HG03469 (cell line): Measurements from ENCODE around the gene SLC45A2.
"Not testable (repeated sequence)": the region's sequence is repeated elsewhere in the genome, so short reads cannot be mapped to it uniquely, and the experiment has no call there.

Experiments used
- ATAC-seq: cut with Tn5 transposase; IDR thresholded peaks from one replicate; pipeline ENCODE4 v1.9.1; 2021; ENCODE audit warnings: mild to moderate bottlenecking, moderate library complexity, moderate number of reproducible peaks; ENCODE audit not compliant: unreplicated experiment

The SLC45A2 gene, protein sequence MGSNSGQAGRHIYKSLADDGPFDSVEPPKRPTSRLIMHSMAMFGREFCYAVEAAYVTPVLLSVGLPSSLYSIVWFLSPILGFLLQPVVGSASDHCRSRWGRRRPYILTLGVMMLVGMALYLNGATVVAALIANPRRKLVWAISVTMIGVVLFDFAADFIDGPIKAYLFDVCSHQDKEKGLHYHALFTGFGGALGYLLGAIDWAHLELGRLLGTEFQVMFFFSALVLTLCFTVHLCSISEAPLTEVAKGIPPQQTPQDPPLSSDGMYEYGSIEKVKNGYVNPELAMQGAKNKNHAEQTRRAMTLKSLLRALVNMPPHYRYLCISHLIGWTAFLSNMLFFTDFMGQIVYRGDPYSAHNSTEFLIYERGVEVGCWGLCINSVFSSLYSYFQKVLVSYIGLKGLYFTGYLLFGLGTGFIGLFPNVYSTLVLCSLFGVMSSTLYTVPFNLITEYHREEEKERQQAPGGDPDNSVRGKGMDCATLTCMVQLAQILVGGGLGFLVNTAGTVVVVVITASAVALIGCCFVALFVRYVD

DNA sequence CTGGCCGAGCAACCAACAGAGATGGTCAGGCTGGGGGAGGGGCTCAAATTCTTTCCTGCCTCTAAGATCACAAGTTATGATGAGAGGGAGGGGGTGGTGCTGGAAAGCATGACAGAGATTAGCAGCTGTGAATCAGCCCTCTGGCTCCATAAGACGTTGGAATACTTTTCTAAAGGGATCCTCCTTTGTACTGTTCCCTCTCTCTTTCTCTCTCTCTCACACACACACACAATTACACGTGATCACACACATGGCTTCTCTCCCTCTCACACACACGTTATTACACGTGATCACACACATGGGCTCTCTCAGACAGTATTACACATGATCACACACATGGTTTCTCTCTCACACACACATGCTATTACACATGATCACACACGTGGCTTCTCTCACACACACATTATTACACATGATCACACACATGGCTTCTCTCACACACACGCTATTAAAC, at the start of gene SLC45A2:
SLC45A2 (minus strand) TSS at position 23 of the 454 bp plus-strand sequence. CDS start 110 bp downstream, outside the sequence.
- ATAC-seq = no peak

DNA sequence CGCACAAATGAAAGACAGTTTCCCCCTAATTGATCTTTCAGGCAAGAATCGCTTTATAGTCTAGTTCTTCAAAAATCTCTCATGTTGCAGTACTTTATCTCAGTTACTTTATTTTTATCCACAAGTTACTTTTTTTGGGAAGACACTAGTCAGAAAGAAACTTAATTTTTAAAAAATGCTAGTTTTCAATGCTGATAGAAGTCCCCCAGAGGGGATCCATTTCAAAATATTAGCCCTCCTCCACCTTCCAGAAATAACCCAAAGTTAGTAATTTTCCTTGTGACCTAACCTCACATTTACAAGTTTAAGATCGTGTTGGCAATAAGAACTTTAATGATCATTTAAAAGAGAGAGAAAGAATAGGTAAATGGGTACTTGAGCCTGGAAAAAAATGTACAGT, 47.5 kb upstream of the SLC45A2 start:
- no peak for ATAC-seq

DNA sequence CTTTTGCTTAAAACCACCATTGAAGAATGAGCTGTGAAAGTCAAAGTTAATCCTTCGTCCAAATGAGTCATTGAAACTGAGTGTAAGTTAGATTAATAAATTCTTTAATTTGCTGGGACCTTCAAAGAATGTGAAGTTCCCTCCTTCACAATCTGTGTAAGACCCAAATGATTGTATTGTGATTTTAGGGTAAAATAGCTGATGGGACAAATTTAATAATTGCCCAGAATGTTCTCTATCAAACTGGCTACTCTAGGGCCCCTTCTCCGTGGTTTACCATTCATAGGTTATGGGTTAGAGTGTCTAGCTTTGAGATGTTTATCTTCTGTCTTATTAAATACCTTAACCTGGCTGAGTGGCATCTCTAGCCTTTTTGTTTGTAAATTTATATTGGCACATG, 46.6 kb upstream of the SLC45A2 start:
- no peak for ATAC-seq

DNA sequence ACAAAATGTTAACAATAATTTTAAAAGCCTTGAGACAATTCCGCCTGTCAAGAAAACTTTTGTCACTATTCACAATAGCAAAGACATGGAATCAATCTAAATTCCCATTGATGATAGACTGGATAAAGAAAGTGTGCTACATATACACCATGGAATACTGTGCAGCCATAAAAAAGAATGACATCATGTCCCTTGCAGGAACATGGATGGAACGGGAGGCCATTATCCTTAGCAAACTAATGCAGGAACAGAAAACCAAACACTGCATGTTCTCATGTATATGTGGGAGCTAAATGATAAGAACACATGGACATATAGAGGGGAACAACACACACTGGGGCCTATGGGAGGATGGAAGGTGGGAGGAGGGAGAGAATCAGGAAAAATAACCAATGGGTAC, 46.1 kb upstream of the SLC45A2 start:
- ATAC-seq = not testable (repeated sequence)

DNA sequence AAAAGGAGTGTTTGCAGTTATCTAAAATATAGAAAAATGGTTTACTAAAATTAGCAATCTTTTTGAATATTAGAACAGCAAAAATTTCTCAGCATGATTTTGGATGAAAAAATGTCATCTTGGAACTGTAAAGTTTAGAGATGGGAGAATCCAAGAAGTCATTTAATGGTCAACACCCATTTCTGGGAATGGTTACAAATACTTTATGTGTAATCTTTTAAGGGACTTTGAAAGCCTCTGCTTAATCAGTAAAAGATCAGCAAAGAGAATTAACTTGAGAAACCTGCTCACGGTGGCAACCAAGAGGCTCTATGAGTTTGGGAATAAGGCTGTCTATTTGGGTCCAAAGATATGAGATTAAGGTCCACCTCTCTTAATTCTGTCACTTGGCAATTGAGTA, 45.6 kb upstream of the SLC45A2 start:
- ATAC-seq = no peak

DNA sequence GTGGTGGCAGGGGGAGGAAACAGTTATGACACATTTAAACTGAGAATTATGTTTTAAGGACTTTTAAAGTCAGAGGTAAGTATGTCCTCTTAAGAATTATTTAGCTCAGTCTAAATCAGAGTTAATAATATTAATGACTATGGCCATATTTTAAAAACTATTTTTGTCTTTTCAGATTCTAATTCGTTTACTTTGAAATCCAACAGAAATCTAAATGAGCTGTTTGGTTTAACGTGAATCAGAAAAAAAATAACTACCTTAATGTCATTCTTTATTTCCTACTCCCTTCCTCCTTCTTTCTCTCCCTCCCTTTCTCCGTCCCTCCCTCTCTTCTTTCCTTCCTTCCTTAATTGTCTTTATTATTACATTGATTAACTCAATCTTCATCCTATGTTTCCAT, 43.9 kb upstream of the SLC45A2 start:
- ATAC-seq = no peak

DNA sequence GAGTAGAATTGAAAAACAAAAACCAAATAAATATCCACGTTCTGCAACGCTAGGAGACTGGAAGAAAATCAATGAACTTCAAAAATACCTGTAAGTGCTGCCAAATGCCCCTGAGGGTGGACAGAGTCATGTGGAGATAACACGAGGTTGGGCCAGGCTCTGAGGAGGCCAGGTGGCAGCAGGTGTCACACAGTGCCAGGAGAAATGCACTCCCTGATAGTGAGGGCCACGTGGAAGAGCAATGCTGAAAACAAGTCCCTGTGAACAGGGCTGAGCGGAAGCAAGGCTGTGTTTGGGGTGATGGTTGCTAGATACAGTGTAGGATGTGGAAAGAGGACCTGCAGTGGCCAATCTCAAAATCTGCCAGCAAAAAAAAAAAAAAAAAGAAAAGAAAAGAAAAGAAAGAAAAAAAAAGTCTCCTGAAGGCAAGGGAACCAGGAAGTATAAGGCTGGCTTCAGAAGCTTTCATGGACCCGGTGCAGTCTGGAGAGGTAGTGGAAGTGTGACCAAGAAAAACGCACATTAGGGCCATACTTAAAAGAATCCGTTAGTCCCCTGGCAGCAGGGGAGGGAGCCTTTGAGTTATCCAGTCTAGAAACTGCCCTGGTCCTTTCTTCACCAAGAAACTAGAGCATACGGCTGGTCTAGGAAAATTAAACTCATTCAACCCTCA, 41.7 kb upstream of the SLC45A2 start:
- no peak for ATAC-seq

DNA sequence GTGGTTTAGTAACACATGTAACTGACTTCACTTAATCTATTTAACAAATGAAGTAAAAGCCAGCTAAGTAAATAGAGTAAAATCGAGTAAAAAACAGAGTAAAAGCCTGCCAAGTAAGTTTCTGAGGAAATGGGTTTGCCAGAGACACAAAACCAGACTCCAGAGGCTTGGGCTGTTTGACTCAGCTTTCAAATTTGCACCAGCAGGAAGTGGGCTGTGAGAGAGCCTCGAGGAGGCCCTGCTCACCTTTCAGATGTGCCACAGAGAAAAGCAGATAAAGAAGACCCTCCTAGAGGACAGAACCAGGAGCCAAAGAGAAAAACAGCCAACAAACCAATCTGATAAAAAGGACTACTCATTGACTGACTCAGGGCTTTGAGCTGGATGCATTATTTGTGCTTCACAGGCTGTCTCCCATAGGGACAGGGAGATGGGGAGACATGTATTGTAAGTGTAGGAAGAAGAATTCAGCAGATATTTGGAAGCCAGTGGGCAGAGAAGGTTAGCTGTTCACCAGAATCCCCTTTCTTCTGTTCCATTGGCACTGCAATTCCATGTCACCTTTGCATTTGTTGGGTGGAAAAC, 37.7 kb upstream of the SLC45A2 start:
- ATAC-seq = peak; percentile 73

DNA sequence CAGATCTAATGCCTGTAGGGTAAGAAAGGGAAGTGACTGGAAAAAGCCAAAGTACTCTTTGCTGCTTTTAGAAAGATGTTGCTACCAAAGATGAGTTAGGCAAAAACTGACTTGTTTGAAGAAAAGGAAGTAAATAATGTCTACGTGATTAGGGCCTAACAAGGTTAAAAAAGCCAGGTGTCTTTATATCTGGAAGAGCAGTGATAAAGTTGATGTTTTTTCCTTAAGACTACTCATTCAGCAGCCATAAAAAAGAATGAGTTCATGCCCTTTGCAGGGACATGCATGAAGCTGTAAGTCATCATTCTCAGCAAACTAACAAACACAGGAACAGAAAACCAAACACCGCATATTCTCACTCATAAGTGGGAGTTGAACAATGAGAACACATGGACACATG, 36.8 kb upstream of the SLC45A2 start:
- ATAC-seq = no peak

DNA sequence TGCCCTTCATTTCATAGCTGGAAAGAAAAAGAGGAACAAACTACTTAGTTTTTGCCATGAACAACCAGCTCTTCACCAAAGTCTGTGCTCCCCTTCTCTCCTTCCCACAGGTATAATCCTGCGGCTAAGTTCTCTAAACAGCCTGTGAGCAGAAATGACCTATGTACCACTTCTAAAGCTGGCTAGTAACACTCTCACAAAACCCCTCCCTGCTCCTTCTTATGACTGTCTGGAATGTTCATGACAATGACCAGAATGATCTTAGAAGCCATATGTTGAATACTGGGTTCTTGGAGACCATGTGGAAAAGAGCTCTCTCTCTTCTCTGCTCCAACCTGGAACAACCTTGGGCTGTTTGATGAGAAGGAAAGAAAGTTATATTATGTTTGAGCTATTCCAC, 36.2 kb upstream of the SLC45A2 start:
- no peak for ATAC-seq

DNA sequence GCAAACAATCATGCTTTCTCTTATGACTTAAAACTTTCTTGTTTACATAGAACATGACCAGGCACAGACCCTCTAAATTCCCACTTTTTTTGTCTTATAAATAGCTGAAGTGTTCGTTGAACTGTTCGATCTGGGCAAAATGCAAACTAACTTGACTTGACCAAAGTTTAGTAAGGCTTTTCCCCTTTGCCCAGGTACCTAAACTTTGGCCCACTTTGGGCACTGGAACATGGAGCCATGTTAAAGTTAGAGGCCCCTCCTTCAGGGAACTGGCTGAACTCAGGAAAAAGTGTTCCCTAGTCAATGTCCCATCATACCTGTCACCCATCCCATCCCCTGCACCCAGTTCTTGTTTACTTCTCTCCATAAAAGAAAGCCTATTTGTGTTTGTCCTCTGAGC, 32.8 kb upstream of the SLC45A2 start:
- no peak for ATAC-seq

DNA sequence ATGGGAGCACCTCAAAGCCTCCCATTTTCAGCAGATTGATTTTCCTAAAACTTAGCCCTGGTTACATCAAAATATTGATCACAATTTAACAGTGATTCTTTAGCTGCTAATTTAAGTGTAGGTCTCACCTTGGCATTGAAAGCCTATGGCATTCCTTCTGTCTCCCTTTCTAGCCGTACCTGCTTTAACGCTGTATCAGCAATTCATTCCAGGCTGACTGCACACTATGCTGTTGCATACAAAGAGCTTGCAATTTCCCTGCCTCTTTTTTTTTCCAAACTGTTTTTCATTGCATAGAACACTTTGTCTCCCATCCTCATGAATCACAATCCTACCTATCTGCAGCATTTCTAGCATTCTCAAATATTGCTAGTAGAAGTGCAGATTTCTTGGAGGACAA, 32.3 kb upstream of the SLC45A2 start:
- ATAC-seq = no peak

DNA sequence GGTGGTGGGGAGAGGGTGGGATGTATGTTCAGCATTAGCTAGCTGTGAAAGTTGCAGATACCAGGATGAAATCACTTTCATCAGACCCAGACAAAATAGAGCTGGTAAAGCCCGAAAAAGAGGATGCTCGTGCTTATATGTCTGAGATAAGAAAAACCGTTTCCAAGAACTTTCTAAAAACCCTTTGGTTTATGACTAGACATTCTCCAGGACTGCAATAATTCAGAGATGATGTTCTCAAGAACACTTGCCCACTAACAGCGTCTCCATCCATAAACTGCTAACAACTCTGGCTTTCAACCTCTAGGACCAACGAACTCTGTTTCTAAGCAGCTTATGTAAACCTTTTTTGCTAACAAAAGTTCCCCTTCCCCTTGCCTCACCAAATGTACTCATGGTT, 31.7 kb upstream of the SLC45A2 start:
- no peak for ATAC-seq

DNA sequence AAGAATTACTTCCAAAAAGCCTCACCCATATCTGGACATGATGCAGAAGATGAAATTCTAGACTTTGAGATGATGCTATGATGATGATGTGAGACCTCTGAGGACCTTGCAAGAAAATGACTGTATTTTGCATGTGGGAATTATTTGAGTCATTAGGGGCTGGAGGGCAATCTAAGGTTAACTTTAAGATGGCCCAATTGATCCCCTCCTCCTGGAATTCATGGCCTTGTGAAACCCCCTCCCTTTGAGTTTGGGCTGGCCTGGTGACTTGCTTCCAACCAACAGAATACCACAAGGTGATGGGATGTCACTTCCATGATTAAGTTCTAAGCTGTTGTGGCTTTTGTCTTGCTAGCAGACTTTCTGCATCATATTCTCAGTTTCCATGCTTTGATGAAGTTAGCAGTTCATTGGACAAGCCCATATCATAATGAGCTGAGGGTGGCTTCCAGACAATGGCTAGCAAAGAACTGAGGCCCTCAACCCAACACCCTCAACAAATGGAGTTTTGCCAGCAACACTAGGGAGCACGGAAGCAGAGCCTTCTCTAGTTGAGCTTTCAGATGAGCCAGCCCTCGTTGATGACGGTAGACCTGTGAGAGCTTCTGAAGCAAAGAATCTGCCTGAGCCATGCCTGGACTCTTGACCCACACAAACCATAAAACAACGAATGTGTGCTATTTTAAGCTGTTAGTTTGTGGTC, 30.8 kb upstream of the SLC45A2 start:
- no peak for ATAC-seq

DNA sequence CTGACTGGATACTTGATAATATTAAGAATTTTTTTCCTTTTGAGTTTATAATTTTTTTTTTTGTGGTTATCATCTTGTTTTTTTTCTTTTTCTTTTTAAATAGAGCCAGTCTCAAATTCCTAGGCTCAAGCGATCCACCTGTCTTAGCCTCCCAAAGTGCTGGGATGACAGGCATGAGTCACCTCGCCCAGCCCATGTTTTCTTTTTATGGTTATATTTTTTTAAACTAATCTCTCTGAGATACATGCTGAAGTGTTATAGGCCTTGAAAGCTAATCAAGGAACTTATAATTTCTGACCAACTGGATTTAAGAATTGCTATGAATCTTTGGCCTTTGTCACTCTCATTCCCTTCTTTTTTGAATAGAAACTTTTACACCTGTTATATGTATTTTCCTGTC, 30.1 kb upstream of the SLC45A2 start:
- ATAC-seq = no peak

DNA sequence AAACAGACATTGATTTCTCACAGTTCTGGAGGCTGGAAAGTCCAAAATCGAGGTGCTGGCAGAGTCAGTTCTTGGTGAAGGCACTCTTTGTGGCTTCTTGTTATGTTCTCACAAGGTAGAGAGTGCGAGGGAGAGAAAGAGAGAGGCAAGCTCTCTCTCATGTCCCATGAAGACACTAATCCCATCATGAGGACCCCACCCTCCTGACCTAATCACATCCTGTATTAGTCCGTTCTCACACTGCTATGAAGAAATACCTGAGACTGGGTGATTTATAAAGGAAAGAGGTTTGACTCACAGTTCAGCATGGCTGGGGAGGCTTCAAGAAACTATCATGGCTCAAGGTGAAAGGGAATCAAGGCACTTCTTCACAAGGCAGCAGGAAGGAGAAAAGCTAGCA, 29.1 kb upstream of the SLC45A2 start:
- ATAC-seq = no peak

DNA sequence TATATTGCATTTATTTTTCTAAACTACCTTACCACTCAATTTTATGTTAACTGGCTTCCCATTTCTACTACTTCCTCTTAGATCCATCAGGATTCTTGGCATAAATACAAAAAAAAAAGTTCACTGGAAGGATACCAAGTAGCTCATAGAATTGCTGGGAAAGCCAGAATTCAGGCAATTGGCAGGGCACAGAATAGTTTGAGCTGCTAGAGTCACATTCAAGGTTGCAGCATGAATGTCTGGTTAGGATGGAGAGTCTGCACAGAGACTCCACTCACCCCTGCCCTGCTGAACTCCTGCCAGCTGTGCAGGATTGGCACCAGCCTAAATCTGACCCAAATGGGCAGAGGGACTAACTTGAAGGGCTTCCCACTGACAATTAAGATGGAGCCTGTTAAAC, 28.3 kb upstream of the SLC45A2 start:
- ATAC-seq = no peak

DNA sequence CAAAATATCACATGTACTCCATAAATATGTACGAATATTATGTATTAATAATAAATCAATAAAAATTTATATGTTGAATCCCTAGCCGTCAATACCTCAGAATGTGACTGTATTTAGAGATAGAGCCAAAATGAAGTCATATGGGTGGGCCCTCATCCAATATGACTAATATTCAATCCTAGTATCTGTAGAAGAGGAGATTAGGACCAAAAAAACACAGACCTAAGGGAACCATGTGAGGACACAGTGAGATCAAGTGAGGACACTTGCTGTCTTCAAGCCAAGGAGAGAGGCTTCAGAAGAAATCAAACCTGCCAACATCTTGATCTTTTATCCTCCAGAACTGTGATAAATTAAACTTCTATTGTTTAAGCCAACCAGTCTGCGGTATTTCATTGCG, 27.0 kb upstream of the SLC45A2 start:
- no peak for ATAC-seq

DNA sequence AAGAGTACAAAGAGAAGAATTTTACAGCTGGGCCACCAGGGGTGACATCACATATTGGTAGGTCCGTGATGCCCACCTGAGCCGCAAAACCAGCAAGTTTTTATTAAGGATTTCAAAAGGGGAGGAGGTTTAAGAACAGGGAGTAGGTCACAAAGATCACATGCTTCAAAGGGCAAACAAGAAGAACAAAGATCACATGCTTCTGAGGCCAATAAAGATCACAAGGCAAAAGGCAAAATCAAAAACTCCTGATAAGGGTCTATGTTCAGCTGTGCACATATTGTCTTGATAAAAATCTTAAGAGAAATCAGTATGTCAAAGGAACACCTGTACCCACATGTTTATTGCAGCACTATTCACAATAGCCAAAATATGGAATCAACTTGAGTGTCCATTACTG, 25.7 kb upstream of the SLC45A2 start:
- ATAC-seq = not testable (repeated sequence)

DNA sequence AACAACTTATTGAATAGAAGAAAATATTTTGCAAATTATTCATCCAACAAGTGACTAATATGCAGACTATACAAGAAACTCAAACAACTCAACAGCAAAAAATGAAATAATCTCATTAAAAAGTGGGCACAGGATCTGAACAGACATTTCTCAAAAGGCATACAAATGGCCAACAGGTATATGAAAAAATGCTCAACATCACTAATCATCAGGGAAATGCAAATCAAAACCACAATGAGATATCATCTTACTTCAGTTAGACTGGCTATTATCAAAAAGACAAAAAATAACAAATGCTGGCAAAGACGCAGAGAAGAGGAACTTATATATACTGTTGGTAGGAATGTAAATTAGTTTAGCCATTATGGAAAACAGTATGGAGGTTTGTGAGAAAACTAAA, 25.1 kb upstream of the SLC45A2 start:
- ATAC-seq = no peak

DNA sequence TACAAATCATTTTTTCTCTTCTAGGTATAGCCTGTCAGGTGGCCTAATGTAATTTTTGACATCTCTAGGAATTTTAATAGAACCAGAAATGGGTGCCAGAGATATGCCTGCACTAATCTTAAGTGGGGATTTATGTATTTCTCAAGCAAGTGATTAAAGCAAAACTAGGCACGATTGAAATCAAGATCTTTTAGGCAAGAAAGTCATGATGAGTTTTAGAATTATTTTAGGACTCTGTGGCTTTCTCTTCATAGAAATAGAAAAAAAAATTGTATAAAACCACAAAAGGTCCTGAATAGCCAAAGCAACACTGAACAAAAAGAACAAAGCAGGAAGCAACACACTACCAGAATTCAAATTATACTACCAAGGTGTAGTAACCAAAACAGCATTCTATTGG, 24.3 kb upstream of the SLC45A2 start:
- no peak for ATAC-seq
